Stimulated activated naive CD8-positive, alpha-beta T cell treated with anti-CD3 and anti-CD28 coated beads, Interleukin-15, Interleukin-2, amounts not matched to agents 100 ng/mL and 50 ng/mL, for 24 hours (primary cell): Measurements from ENCODE around the gene RHBDL1.

Source experiments
- H3K27ac Mint-ChIP-seq: one replicate; pipeline ENCODE4 v1.8.0; 2021; ENCODE audit warnings: mild to moderate bottlenecking, mixed read lengths
- H3K27me3 Mint-ChIP-seq: one replicate; pipeline ENCODE4 v1.8.0; 2021; ENCODE audit warnings: mixed read lengths
- H3K36me3 Mint-ChIP-seq: one replicate; pipeline ENCODE4 v1.8.0; 2021; ENCODE audit warnings: low read depth, mixed read lengths
- H3K4me1 Mint-ChIP-seq: one replicate; pipeline ENCODE4 v1.8.0; 2021; ENCODE audit warnings: low read depth, mixed read lengths
- H3K4me3 Mint-ChIP-seq: one replicate; pipeline ENCODE4 v1.8.0; 2021; ENCODE audit warnings: mild to moderate bottlenecking, mixed read lengths
- H3K9me3 Mint-ChIP-seq: one replicate; pipeline ENCODE4 v1.8.0; 2021; ENCODE audit warnings: mixed read lengths

RHBDL1 gene

DNA sequence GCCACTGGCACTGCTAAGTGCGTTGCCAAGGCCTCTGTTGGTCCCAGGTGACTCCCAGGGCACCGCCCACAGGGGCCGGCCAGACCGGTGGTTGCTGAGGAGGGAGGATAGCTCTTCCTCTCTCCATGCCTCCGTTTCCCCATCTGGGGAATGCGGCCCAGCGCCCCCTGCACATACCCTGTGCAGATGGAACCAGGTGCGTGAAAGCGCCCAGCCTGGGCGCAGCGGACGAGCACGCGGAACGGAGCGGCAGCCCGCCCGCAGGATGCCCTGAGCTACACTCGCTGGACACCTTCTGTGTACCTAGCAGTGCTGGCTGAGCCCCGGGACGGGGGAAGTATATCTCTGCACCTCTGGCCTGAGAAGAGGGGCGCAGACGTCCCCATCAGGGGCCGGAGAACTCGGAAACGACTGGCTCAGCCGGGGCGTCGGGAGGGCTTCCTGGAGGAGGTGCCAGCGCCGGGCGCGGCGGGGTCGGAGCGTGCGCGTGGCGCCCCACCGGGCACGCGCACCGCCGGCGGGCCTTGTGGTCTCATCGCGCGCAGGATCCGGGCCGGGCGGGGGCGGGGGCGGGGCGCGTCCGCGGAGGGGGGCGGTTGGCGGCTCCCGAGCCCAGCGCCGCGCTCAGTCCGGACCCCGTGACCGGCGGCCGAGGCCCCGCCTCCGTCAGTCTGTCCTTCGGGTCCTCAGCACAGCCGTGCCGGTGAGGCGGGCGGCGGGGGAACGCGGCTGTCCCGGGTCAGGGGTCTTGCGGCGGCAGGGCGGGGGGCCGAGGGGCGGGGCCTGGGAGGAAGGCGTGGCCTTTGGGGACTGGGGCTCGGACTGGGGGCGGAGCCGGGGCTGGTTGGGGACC, 51.2 kb downstream of the RHBDL1 start, which contains the start of the genes CCDC78 and HAGHL:
Gene CCDC78 (minus strand): TSS at position 6 of the 853 bp plus-strand sequence. CDS start 76 bp downstream, outside the sequence.
Gene HAGHL (plus strand): TSS at position 669 of the 853 bp plus-strand sequence. CDS start 404 bp downstream, outside the sequence.
- no peaks in the 10 kb centered on the region for H3K27me3 Mint-ChIP-seq
- no peaks in the 10 kb centered on the region for H3K36me3 Mint-ChIP-seq
- H3K9me3 Mint-ChIP-seq, result no peaks in the 10 kb centered on the region
- H3K4me3 Mint-ChIP-seq, result peak within 1 kb of the TSS; percentile 70
- peaks cover 11% of the 10 kb centered on the region for H3K4me1 Mint-ChIP-seq
- no peak within 1 kb of the TSS for H3K27ac Mint-ChIP-seq

DNA sequence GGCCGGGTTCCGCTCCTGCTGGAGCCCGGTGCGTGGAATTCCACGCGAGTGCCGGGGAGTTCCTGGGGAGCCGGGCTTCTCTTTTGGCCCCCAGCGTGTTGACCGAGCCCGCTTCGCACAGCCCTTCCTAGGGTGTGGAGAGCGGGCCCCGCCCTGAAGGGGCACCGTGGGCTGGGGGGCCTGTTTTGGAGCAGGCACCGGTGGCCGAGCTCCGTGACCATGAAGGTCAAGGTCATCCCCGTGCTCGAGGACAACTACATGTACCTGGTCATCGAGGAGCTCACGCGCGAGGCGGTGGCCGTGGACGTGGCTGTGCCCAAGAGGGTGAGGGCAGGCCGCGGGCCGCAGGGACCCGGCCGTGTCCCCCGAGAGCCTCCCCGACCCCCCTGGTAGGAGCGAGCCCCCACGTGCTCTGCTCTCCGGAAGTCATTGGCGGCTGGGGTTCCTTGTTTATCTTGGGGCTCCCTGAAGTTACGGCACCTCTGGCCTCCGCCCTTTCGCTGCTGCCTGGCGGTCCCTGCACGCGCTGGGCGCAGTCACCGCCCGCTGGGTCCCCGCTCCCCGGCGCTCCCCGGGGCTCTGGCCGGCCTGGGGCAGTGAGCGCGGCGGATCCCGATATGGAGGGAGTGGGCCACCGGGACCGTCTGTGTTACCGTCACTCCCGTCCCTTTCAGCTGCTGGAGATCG, 52.0 kb downstream of the RHBDL1 start:
- Mint-ChIP-seq H3K27ac (no peak overlapping the region), H3K9me3 (no peaks in the 10 kb centered on the region), H3K36me3 (no peaks in the 10 kb centered on the region), H3K4me3 (peak overlapping the region; percentile 70), H3K27me3 (no peaks in the 10 kb centered on the region), H3K4me1 (peaks cover 6% of the 10 kb centered on the region)
